GM23338 (cell line): ENCODE results near the gene TCP11. TPM values are rescaled to one million over a fixed set of nuclear protein-coding genes. Genes with fewer than 3 reads are reported as not detected.

Source experiments
- ATAC-seq: fragments of 200-7000 bp; cut with Tn5 transposase; 3 replicates; pipeline ENCODE4 v1.9.1; 2020
- DNase-seq: peaks from one replicate; pipeline ENCODE4 v3.0.0-alpha.2; 2015; ENCODE audit warnings: low spot score
- H2AFZ ChIP-seq: fragments of 200-600 bp; sonication (generic); 2 replicates; pipeline ENCODE4 v1.8.0; 2016; ENCODE audit warnings: antibody characterized with exemption, mild to moderate bottlenecking, moderate library complexity
- H3F3A ChIP-seq: fragments of 200-600 bp; sonication (generic); replicated peaks from 2 replicates; pipeline ENCODE4 v1.8.0; 2017; ENCODE audit warnings: antibody characterized with exemption, mixed run types, low read depth
- H3K27ac ChIP-seq: fragments of 200-600 bp; sonication (generic); 2 replicates; pipeline ENCODE4 v1.6.1; 2016; ENCODE audit warnings: low read depth
- H3K27me3 ChIP-seq: fragments of 200-600 bp; sonication (generic); 2 replicates; pipeline ENCODE4 v1.8.0; 2016; ENCODE audit warnings: mild to moderate bottlenecking, mixed run types, moderate library complexity; ENCODE audit not compliant: insufficient read depth
- H3K36me3 ChIP-seq: fragments of 200-600 bp; sonication (generic); 2 replicates; pipeline ENCODE4 v1.8.0; 2016; ENCODE audit warnings: mild to moderate bottlenecking; ENCODE audit not compliant: insufficient read depth
- H3K4me1 ChIP-seq: fragments of 200-600 bp; sonication (generic); 2 replicates; pipeline ENCODE4 v1.8.0; 2016; ENCODE audit warnings: mild to moderate bottlenecking, moderate library complexity; ENCODE audit not compliant: insufficient read depth
- H3K4me2 ChIP-seq: fragments of 200-600 bp; sonication (generic); 2 replicates; pipeline ENCODE4 v1.7.1; 2017; ENCODE audit warnings: mixed run types
- H3K4me3 ChIP-seq: fragments of 200-600 bp; sonication (generic); 2 replicates; pipeline ENCODE4 v1.6.1; 2016; ENCODE audit warnings: mixed run types
- H3K79me2 ChIP-seq: fragments of 200-600 bp; sonication (generic); replicated peaks from 2 replicates; pipeline ENCODE4 v1.8.0; 2017; ENCODE audit warnings: mild to moderate bottlenecking; ENCODE audit not compliant: insufficient read depth
- H3K9me2 ChIP-seq: fragments of 200-600 bp; sonication (generic); 2 replicates; pipeline ENCODE4 v1.8.0; 2017; ENCODE audit not compliant: insufficient read depth
- H4K20me1 ChIP-seq: fragments of 200-600 bp; sonication (generic); replicated peaks from 2 replicates; pipeline ENCODE4 v1.8.0; 2017; ENCODE audit warnings: mild to moderate bottlenecking; ENCODE audit not compliant: insufficient read depth
- H3K27ac Mint-ChIP-seq: 2 replicates; pipeline ENCODE4 v1.8.0; 2020; ENCODE audit warnings: inconsistent platforms, mild to moderate bottlenecking, moderate library complexity, mixed read lengths
- H3K27me3 Mint-ChIP-seq: 3 replicates; pipeline ENCODE4 v1.8.0; 2022; ENCODE audit warnings: low read depth, mild to moderate bottlenecking, moderate library complexity, mixed read lengths, inconsistent platforms; ENCODE audit not compliant: insufficient read depth, poor library complexity
- H3K36me3 Mint-ChIP-seq: 3 replicates; pipeline ENCODE4 v1.8.0; 2021; ENCODE audit warnings: low read depth, mild to moderate bottlenecking, inconsistent platforms, moderate library complexity, mixed read lengths
- H3K4me1 Mint-ChIP-seq: 3 replicates; pipeline ENCODE4 v1.8.0; 2020; ENCODE audit warnings: mild to moderate bottlenecking, inconsistent platforms, mixed read lengths
- H3K4me3 Mint-ChIP-seq: 3 replicates; pipeline ENCODE4 v1.8.0; 2021; ENCODE audit warnings: moderate library complexity, mild to moderate bottlenecking, inconsistent platforms, mixed read lengths
- H3K9me3 Mint-ChIP-seq: 3 replicates; pipeline ENCODE4 v1.8.0; 2020; ENCODE audit warnings: moderate library complexity, mild to moderate bottlenecking, inconsistent platforms, mixed read lengths
- CREB1 ChIP-seq: fragments of 250-450 bp; sonication (Bioruptor Pico); IDR thresholded peaks from 2 replicates; pipeline ENCODE4 v1.5.0; 2020; ENCODE audit warnings: low read depth, mild to moderate bottlenecking, moderate library complexity
- EZH2 ChIP-seq: fragments of 200-600 bp; sonication (generic); IDR thresholded peaks from one replicate; pipeline ENCODE4 v1.8.0; 2017; ENCODE audit warnings: antibody characterized with exemption, mild to moderate bottlenecking, low read depth; ENCODE audit not compliant: unreplicated experiment
- EZH2phosphoT487 ChIP-seq: fragments of 200-600 bp; sonication (generic); IDR thresholded peaks from one replicate; pipeline ENCODE4 v1.8.1; 2018; ENCODE audit warnings: antibody characterized with exemption; ENCODE audit not compliant: unreplicated experiment
- JUNB ChIP-seq: IDR thresholded peaks from one replicate; pipeline ENCODE4 v1.6.1; 2016; ENCODE audit warnings: antibody characterized with exemption; ENCODE audit not compliant: unreplicated experiment
- NANOG ChIP-seq: IDR thresholded peaks from 2 replicates; pipeline ENCODE4 v1.6.1; 2016; ENCODE audit warnings: antibody characterized with exemption, borderline replicate concordance
- POLR2AphosphoS5 ChIP-seq: IDR thresholded peaks from 2 replicates; pipeline ENCODE4 v1.6.1; 2016; ENCODE audit warnings: antibody characterized with exemption, low read depth
- STAT1 ChIP-seq: IDR thresholded peaks from one replicate; pipeline ENCODE4 v1.6.1; 2016; ENCODE audit warnings: antibody characterized with exemption; ENCODE audit not compliant: unreplicated experiment
- ZNF114 ChIP-seq: fragments of 250-450 bp; sonication (Bioruptor Pico); IDR thresholded peaks from 2 replicates; pipeline ENCODE4 v1.5.0; 2020; ENCODE audit warnings: mild to moderate bottlenecking, moderate library complexity
- ZNF331 ChIP-seq: fragments of 250-450 bp; sonication (Bioruptor Pico); IDR thresholded peaks from 2 replicates; pipeline ENCODE4 v1.5.0; 2020; ENCODE audit warnings: low read depth, mild to moderate bottlenecking, moderate library complexity
- polyA plus RNA-seq: library from polyadenylated mRNA; unstranded; fragments of >200 nt; fragmentation: Nextera tagmentation; extraction: Ambion mirVana; gene quantifications from 2 replicates; pipeline ENCODE4 v1.2.1, GENCODE V29; 2016
- total RNA-seq: library from RNA; depleted of rRNA; stranded (reverse); fragments of >200 nt; shearing (Covaris generic); gene quantifications from 2 replicates; pipeline ENCODE4 v1.2.3, GENCODE V29; 2014
- TF ChIP-seq, protein P1 (sequence below): fragments of 250-450 bp; sonication (Bioruptor Pico); IDR thresholded peaks from 2 replicates; pipeline ENCODE4 v1.5.0; 2020; ENCODE audit warnings: mild to moderate bottlenecking, moderate library complexity
- TF ChIP-seq, protein P2 (sequence below): IDR thresholded peaks from 2 replicates; pipeline ENCODE4 v1.6.1; 2016; ENCODE audit warnings: antibody characterized with exemption
- TF ChIP-seq, protein P3 (sequence below): IDR thresholded peaks from one replicate; pipeline ENCODE4 v1.6.1; 2018; ENCODE audit warnings: antibody characterized with exemption; ENCODE audit not compliant: unreplicated experiment
- TF ChIP-seq, protein P4 (sequence below), 2 experiments: fragments of 200-600 bp in 1 of 2; sonication (generic) in 1 of 2; conservative IDR thresholded peaks; 2 replicates each; pipeline versions ENCODE4 v1.5.1 to v1.6.1; 2016 to 2017; ENCODE audit warnings: antibody characterized with exemption in 2 of 2, low read depth in 2 of 2, mild to moderate bottlenecking in 2 of 2, moderate library complexity in 1 of 2

Gene TCP11
- total and polyA plus RNA-seq, 2 experiments from 2014 or later = not detected

DNA sequence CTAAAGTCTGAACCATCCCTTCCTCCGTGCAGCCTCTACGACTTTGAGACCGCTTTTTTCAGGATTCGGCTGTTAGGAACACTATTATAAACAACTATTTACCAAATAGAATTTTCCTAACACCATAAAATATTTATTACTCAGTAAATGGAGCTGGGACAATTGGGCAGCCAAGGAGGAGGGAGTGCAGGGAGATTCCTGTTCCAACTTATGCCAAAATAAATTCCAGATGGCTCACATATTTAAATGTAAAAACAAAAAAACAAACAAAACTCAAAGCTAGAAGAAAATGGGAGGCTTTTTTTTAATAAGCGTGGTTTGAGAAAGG lies 48.1 kb downstream of the TCP11 start:
- Histone ChIP-seq H3K4me3 (no peak overlapping the region), H3K27ac (no peak overlapping the region), H3K4me1 (peaks cover 14% of the 10 kb centered on the region), H3K4me2 (no peak overlapping the region), H3K27me3 (no peaks in the 10 kb centered on the region), H3K9me2 (no peaks in the 10 kb centered on the region; the same call in 1 of the 2 replicates), H3K36me3 (no peaks in the 10 kb centered on the region), H4K20me1 (no peaks in the 10 kb centered on the region), H3F3A (no peaks in the 10 kb centered on the region; the same call in 1 of the 2 replicates), H2AFZ (no peak overlapping the region), H3K79me2 (no peaks in the 10 kb centered on the region)
- H3K4me3 Mint-ChIP-seq = no peak overlapping the region
- TF ChIP-seq, protein P1, sequence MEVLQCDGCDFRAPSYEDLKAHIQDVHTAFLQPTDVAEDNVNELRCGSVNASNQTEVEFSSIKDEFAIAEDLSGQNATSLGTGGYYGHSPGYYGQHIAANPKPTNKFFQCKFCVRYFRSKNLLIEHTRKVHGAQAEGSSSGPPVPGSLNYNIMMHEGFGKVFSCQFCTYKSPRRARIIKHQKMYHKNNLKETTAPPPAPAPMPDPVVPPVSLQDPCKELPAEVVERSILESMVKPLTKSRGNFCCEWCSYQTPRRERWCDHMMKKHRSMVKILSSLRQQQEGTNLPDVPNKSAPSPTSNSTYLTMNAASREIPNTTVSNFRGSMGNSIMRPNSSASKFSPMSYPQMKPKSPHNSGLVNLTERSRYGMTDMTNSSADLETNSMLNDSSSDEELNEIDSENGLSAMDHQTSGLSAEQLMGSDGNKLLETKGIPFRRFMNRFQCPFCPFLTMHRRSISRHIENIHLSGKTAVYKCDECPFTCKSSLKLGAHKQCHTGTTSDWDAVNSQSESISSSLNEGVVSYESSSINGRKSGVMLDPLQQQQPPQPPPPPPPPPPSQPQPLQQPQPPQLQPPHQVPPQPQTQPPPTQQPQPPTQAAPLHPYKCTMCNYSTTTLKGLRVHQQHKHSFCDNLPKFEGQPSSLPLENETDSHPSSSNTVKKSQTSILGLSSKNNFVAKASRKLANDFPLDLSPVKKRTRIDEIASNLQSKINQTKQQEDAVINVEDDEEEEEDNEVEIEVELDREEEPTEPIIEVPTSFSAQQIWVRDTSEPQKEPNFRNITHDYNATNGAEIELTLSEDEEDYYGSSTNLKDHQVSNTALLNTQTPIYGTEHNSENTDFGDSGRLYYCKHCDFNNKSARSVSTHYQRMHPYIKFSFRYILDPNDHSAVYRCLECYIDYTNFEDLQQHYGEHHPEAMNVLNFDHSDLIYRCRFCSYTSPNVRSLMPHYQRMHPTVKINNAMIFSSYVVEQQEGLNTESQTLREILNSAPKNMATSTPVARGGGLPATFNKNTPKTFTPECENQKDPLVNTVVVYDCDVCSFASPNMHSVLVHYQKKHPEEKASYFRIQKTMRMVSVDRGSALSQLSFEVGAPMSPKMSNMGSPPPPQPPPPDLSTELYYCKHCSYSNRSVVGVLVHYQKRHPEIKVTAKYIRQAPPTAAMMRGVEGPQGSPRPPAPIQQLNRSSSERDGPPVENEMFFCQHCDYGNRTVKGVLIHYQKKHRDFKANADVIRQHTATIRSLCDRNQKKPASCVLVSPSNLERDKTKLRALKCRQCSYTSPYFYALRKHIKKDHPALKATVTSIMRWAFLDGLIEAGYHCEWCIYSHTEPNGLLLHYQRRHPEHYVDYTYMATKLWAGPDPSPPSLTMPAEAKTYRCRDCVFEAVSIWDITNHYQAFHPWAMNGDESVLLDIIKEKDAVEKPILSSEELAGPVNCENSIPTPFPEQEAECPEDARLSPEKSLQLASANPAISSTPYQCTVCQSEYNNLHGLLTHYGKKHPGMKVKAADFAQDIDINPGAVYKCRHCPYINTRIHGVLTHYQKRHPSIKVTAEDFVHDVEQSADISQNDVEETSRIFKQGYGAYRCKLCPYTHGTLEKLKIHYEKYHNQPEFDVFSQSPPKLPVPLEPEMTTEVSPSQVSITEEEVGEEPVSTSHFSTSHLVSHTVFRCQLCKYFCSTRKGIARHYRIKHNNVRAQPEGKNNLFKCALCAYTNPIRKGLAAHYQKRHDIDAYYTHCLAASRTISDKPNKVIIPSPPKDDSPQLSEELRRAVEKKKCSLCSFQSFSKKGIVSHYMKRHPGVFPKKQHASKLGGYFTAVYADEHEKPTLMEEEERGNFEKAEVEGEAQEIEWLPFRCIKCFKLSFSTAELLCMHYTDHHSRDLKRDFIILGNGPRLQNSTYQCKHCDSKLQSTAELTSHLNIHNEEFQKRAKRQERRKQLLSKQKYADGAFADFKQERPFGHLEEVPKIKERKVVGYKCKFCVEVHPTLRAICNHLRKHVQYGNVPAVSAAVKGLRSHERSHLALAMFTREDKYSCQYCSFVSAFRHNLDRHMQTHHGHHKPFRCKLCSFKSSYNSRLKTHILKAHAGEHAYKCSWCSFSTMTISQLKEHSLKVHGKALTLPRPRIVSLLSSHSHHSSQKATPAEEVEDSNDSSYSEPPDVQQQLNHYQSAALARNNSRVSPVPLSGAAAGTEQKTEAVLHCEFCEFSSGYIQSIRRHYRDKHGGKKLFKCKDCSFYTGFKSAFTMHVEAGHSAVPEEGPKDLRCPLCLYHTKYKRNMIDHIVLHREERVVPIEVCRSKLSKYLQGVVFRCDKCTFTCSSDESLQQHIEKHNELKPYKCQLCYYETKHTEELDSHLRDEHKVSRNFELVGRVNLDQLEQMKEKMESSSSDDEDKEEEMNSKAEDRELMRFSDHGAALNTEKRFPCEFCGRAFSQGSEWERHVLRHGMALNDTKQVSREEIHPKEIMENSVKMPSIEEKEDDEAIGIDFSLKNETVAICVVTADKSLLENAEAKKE = no peak
- TF ChIP-seq NANOG = no peak
- TF ChIP-seq CREB1 (CRISPR knock-in tag) = no peak
- TF ChIP-seq POLR2AphosphoS5 = no peak
- TF ChIP-seq JUNB = no peak
- TF ChIP-seq, protein P2, sequence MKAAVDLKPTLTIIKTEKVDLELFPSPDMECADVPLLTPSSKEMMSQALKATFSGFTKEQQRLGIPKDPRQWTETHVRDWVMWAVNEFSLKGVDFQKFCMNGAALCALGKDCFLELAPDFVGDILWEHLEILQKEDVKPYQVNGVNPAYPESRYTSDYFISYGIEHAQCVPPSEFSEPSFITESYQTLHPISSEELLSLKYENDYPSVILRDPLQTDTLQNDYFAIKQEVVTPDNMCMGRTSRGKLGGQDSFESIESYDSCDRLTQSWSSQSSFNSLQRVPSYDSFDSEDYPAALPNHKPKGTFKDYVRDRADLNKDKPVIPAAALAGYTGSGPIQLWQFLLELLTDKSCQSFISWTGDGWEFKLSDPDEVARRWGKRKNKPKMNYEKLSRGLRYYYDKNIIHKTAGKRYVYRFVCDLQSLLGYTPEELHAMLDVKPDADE = no peak
- TF ChIP-seq, protein P3, sequence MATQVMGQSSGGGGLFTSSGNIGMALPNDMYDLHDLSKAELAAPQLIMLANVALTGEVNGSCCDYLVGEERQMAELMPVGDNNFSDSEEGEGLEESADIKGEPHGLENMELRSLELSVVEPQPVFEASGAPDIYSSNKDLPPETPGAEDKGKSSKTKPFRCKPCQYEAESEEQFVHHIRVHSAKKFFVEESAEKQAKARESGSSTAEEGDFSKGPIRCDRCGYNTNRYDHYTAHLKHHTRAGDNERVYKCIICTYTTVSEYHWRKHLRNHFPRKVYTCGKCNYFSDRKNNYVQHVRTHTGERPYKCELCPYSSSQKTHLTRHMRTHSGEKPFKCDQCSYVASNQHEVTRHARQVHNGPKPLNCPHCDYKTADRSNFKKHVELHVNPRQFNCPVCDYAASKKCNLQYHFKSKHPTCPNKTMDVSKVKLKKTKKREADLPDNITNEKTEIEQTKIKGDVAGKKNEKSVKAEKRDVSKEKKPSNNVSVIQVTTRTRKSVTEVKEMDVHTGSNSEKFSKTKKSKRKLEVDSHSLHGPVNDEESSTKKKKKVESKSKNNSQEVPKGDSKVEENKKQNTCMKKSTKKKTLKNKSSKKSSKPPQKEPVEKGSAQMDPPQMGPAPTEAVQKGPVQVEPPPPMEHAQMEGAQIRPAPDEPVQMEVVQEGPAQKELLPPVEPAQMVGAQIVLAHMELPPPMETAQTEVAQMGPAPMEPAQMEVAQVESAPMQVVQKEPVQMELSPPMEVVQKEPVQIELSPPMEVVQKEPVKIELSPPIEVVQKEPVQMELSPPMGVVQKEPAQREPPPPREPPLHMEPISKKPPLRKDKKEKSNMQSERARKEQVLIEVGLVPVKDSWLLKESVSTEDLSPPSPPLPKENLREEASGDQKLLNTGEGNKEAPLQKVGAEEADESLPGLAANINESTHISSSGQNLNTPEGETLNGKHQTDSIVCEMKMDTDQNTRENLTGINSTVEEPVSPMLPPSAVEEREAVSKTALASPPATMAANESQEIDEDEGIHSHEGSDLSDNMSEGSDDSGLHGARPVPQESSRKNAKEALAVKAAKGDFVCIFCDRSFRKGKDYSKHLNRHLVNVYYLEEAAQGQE = no peak
- TF ChIP-seq ZNF114 (CRISPR knock-in tag) = no peak
- TF ChIP-seq, protein P4, sequence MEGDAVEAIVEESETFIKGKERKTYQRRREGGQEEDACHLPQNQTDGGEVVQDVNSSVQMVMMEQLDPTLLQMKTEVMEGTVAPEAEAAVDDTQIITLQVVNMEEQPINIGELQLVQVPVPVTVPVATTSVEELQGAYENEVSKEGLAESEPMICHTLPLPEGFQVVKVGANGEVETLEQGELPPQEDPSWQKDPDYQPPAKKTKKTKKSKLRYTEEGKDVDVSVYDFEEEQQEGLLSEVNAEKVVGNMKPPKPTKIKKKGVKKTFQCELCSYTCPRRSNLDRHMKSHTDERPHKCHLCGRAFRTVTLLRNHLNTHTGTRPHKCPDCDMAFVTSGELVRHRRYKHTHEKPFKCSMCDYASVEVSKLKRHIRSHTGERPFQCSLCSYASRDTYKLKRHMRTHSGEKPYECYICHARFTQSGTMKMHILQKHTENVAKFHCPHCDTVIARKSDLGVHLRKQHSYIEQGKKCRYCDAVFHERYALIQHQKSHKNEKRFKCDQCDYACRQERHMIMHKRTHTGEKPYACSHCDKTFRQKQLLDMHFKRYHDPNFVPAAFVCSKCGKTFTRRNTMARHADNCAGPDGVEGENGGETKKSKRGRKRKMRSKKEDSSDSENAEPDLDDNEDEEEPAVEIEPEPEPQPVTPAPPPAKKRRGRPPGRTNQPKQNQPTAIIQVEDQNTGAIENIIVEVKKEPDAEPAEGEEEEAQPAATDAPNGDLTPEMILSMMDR (conservative IDR thresholded peaks at IDR 0.05; ENCODE audit: low read depth in 2 of 2) = no peak
- TF ChIP-seq ZNF331 = no peak
- no peak for TF ChIP-seq EZH2
- no peak for TF ChIP-seq EZH2phosphoT487
- no peak for TF ChIP-seq STAT1
- no peaks in the 10 kb centered on the region for H3K9me3 Mint-ChIP-seq
- no peaks in the 10 kb centered on the region for H3K27me3 Mint-ChIP-seq
- DNase-seq (no peak), ATAC-seq (no peak)
- H3K27ac Mint-ChIP-seq = no peak overlapping the region
- H3K4me1 Mint-ChIP-seq = peaks cover 54% of the 10 kb centered on the region
- H3K36me3 Mint-ChIP-seq = peaks cover 6% of the 10 kb centered on the region; the same call in 1 of the 3 replicates
